Measurements from ENCODE around the gene TBC1D9. TPM values are rescaled to one million over a fixed set of nuclear protein-coding genes. Genes with fewer than 3 reads are reported as not detected.

TBC1D9 gene
- total RNA-seq, 2 donors from 2014 or later: 28.6 to 34.2 TPM

GRCh38 chr4:140621161-140621560, 135.0 kb downstream of the TBC1D9 start:
- Histone ChIP-seq H3K27ac (no peak overlapping the region), H3K4me3 (no peak overlapping the region), H3K36me3 (peaks cover 0 to 6% of the 10 kb centered on the region in 2 donors), H3K27me3 (replicated peaks; ENCODE audit: insufficient read depth) (no peaks in the 10 kb centered on the region), H3K4me1 (replicated peaks) (no peaks in the 10 kb centered on the region), H3K9me3 (no peaks in the 10 kb centered on the region)
- no peak for DNase-seq (ENCODE audit: low spot score)
- 93% methylated on average over 3 of the region's 3 CpGs for WGBS
- TF ChIP-seq POLR2AphosphoS5 (IDR thresholded peaks at IDR 0.05) (no peak), CTCF (IDR thresholded peaks at IDR 0.05) (no peak), POLR2A (IDR thresholded peaks at IDR 0.05) (no peak)
- intact Hi-C loops (cut with DNase I): no loop called here

GRCh38 chr4:140617499-140618248, 138.5 kb downstream of the TBC1D9 start:
- intact Hi-C loops (cut with DNase I): no loop called here
- H3K36me3 ChIP-seq: peaks cover 0 to 6% of the 10 kb centered on the region in 2 donors
- 54% methylated on average over 7 of the region's 7 CpGs for WGBS

GRCh38 chr4:140615451-140615850, 140.7 kb downstream of the TBC1D9 start:
- no peak overlapping the region for H3K27ac ChIP-seq
- no peaks in the 10 kb centered on the region for H3K9me3 ChIP-seq
- TF ChIP-seq CTCF (IDR thresholded peaks at IDR 0.05): no peak
- TF ChIP-seq POLR2AphosphoS5 (IDR thresholded peaks at IDR 0.05): no peak
- TF ChIP-seq POLR2A (IDR thresholded peaks at IDR 0.05): no peak
- no peaks in the 10 kb centered on the region for H3K36me3 ChIP-seq
- no peak for DNase-seq (ENCODE audit: low spot score)
- no peaks in the 10 kb centered on the region for H3K4me1 ChIP-seq (replicated peaks)
- no peaks in the 10 kb centered on the region for H3K27me3 ChIP-seq (replicated peaks; ENCODE audit: insufficient read depth)
- WGBS: 69% methylated on average over 1 of the region's 1 CpG
- no peak overlapping the region for H3K4me3 ChIP-seq
- intact Hi-C loops (cut with DNase I): no loop called here

More at GRCh38 chr4:140617499-140618248, 138.5 kb downstream of the TBC1D9 start:
- no peaks in the 10 kb centered on the region for H3K9me3 ChIP-seq
- H3K4me3 ChIP-seq: no peak overlapping the region
- no peaks in the 10 kb centered on the region for H3K27me3 ChIP-seq (replicated peaks; ENCODE audit: insufficient read depth)
- no peak for DNase-seq (ENCODE audit: low spot score)
- TF ChIP-seq POLR2A (IDR thresholded peaks at IDR 0.05): no peak
- no peak for TF ChIP-seq CTCF (IDR thresholded peaks at IDR 0.05)
- TF ChIP-seq POLR2AphosphoS5 (IDR thresholded peaks at IDR 0.05): no peak
- H3K27ac ChIP-seq: no peak overlapping the region
- no peaks in the 10 kb centered on the region for H3K4me1 ChIP-seq (replicated peaks)

- Histone ChIP-seq H3K4me1 (replicated peaks) (no peaks in the 10 kb centered on the region), H3K27ac (no peak overlapping the region), H3K9me3 (no peaks in the 10 kb centered on the region), H3K4me3 (no peak overlapping the region), H3K27me3 (replicated peaks; ENCODE audit: insufficient read depth) (no peaks in the 10 kb centered on the region), H3K36me3 (no peaks in the 10 kb centered on the region)
- intact Hi-C loops (cut with DNase I): loop anchor here (5.0 kb wide), 1 partner anchor 255 kb away; no protein-coding TSS in a partner anchor
- WGBS: 39% methylated on average over 1 of the region's 1 CpG
- no peak for DNase-seq (ENCODE audit: low spot score)
- TF ChIP-seq POLR2A (IDR thresholded peaks at IDR 0.05) (no peak), POLR2AphosphoS5 (IDR thresholded peaks at IDR 0.05) (no peak), CTCF (IDR thresholded peaks at IDR 0.05) (no peak)
Measured at GRCh38 chr4:140612357-140612756, 143.8 kb downstream of the TBC1D9 start.

- H3K4me1 ChIP-seq (replicated peaks): no peaks in the 10 kb centered on the region
- H3K27ac ChIP-seq: no peak overlapping the region
- H3K9me3 ChIP-seq: no peaks in the 10 kb centered on the region
- H3K27me3 ChIP-seq (replicated peaks; ENCODE audit: insufficient read depth): no peaks in the 10 kb centered on the region
- H3K36me3 ChIP-seq: no peaks in the 10 kb centered on the region
- no peak for DNase-seq (ENCODE audit: low spot score)
- TF ChIP-seq POLR2A (IDR thresholded peaks at IDR 0.05) (no peak), POLR2AphosphoS5 (IDR thresholded peaks at IDR 0.05) (no peak), CTCF (IDR thresholded peaks at IDR 0.05) (no peak)
- intact Hi-C loops (cut with DNase I): loop anchor here (5.0 kb wide), 1 partner anchor 255 kb away; no protein-coding TSS in a partner anchor
- WGBS: 75% methylated on average over 3 of the region's 3 CpGs
- no peak overlapping the region for H3K4me3 ChIP-seq
Measured at GRCh38 chr4:140611854-140612253, 144.3 kb downstream of the TBC1D9 start.

Measured in prostate gland (tissue), 2 donors.